Transverse colon (tissue), 4 donors: Measurements from ENCODE around the gene PCGF2. TPM values are rescaled to one million over a fixed set of nuclear protein-coding genes. Genes with fewer than 3 reads are reported as not detected.

Source experiments
- DNase-seq: peaks from one replicate; pipeline ENCODE4 v3.0.0-alpha.2; 2019
- H3K27ac ChIP-seq, 4 donors: fragments of 200-600 bp; sonication (generic); 2 replicates each; pipeline ENCODE4 v1.5.1; 2016 to 2018; ENCODE audit warnings: inconsistent platforms in 4 of 4
- H3K27me3 ChIP-seq: fragments of 200-600 bp; sonication (generic); 2 replicates; pipeline ENCODE4 v1.5.1; 2017; ENCODE audit warnings: inconsistent platforms
- H3K36me3 ChIP-seq, 4 donors: fragments of 200-600 bp; sonication (generic); 2 replicates each; pipeline ENCODE4 v1.5.1; 2017 to 2019; ENCODE audit warnings: inconsistent platforms in 4 of 4
- H3K4me1 ChIP-seq, 4 donors: fragments of 200-600 bp; sonication (generic); 2 replicates each; pipeline ENCODE4 v1.5.1; 2017 to 2020; ENCODE audit warnings: inconsistent platforms in 4 of 4
- H3K4me3 ChIP-seq, 4 donors: fragments of 200-600 bp; sonication (generic); 1 replicate in 1 of 4; 2 replicates in 3 of 4; pipeline versions ENCODE4 v1.5.1 to v1.6.1; 2017 to 2019; ENCODE audit warnings: inconsistent platforms in 4 of 4
- H3K9me3 ChIP-seq, 2 donors: fragments of 200-600 bp; sonication (generic); 2 replicates each; pipeline ENCODE4 v1.5.1; 2017 to 2019; ENCODE audit warnings: inconsistent platforms in 2 of 2
- CTCF ChIP-seq, 5 experiments: fragments of 200-600 bp in 3 of 5; fragments of 450-650 bp in 2 of 5; sonication (generic) in 3 of 5; IDR thresholded peaks; 1 replicate in 2 of 5; 2 replicates in 3 of 5; pipeline ENCODE4 v1.5.1; 2016 to 2017; ENCODE audit warnings: antibody characterized with exemption in 5 of 5, inconsistent platforms in 3 of 5, mild to moderate bottlenecking in 2 of 5, moderate library complexity in 1 of 5
- EP300 ChIP-seq: sonication (generic); formaldehyde crosslinking; IDR thresholded peaks from one replicate; pipeline ENCODE4 v1.6.1; 2017; ENCODE audit warnings: antibody characterized with exemption, low read depth
- POLR2A ChIP-seq: fragments of 450-650 bp; IDR thresholded peaks from one replicate; pipeline ENCODE4 v1.6.1; 2016; ENCODE audit warnings: antibody characterized with exemption, mild to moderate bottlenecking, moderate library complexity
- POLR2AphosphoS5 ChIP-seq, 3 donors: sonication (generic); formaldehyde crosslinking; IDR thresholded peaks; one replicate each; pipeline ENCODE4 v1.6.1; 2016; ENCODE audit warnings: antibody characterized with exemption in 3 of 3
- WGBS, 2 donors: methylation state at CpG; one replicate each; pipeline ENCODE4 v1.1.5; 2018; ENCODE audit warnings: low coverage in 1 of 2; 5-methylcytosine and 5-hydroxymethylcytosine counted together
- in situ Hi-C, 4 donors: fragments of 200-750 bp; cut with MboI; loops; one replicate each; pipeline versions ENCODE4 v1.15.0 to v1.15.1; 2017; ENCODE audit warnings: low sequenced_read_pairs in 3 of 4, low pct_ligation_motif_present in 1 of 4, low pct_unique_long_range_greater_than_20kb in 1 of 4
- intact Hi-C: fragments of 100-400 bp; cut with DNase I; formaldehyde crosslinking; loops from one replicate; pipeline ENCODE4 v1.15.1; 2023; ENCODE audit warnings: low total_unique reads
- total RNA-seq, 4 donors: library from RNA; depleted of rRNA; stranded (reverse); fragments of >200 nt; gene quantifications; one replicate each; pipeline ENCODE4 v1.1.0, GENCODE V29; 2016

The PCGF2 gene
- total RNA-seq, 4 donors from 2014 or later = 9.1 to 41.9 (median 12.2) TPM

- intact Hi-C loops = no loop called here
- peaks cover 5 to 27% (median 18%) of the 10 kb centered on the region in 4 donors for H3K4me1 ChIP-seq
- no peaks in the 10 kb centered on the region for H3K9me3 ChIP-seq
- H3K27me3 ChIP-seq = no peaks in the 10 kb centered on the region
- H3K4me3 ChIP-seq = no peak overlapping the region
- H3K36me3 ChIP-seq = peaks cover 0 to 9% (median 0%) of the 10 kb centered on the region in 4 donors
- DNase-seq = no peak
- H3K27ac ChIP-seq = no peak overlapping the region
- WGBS, 2 donors = 86 to 93% methylated on average over 6 to 21 of the region's 21 CpGs
- in situ Hi-C loops = no loop called here
- no peak for TF ChIP-seq CTCF (IDR thresholded peaks at IDR 0.05)
- no peak for TF ChIP-seq POLR2AphosphoS5 (IDR thresholded peaks at IDR 0.05)
- no peak for TF ChIP-seq EP300
These were observed 40.3 kb downstream of the PCGF2 start for GRCh38 chr17:38707678-38708351.

- Histone ChIP-seq H3K4me3 (peak overlapping the region; percentile 91 to 95 (median 94)), H3K27me3 (no peaks in the 10 kb centered on the region), H3K4me1 (peaks cover 6 to 33% (median 19%) of the 10 kb centered on the region in 4 donors), H3K36me3 (no peaks in the 10 kb centered on the region), H3K27ac (peak overlapping the region; percentile 99), H3K9me3 (no peaks in the 10 kb centered on the region)
- DNase-seq = no peak
- WGBS, 2 donors = 5 to 7% methylated on average over 3 to 20 of the region's 20 CpGs
- intact Hi-C loops (no loop called here), in situ Hi-C loops (no loop called here)
- no peak for TF ChIP-seq POLR2A
- no peak for TF ChIP-seq CTCF (IDR thresholded peaks at IDR 0.05)
- no peak for TF ChIP-seq EP300
- no peak for TF ChIP-seq POLR2AphosphoS5 (IDR thresholded peaks at IDR 0.05)
These were observed 41.5 kb downstream of the PCGF2 start for GRCh38 chr17:38706505-38707216.

- WGBS, 2 donors = 0 to 1% methylated on average over 5 to 33 of the region's 38 CpGs
- peak overlapping the region; percentile 99 for H3K27ac ChIP-seq
- peak overlapping the region; percentile 91 to 95 (median 94) for H3K4me3 ChIP-seq
- H3K4me1 ChIP-seq = peaks cover 13 to 40% (median 27%) of the 10 kb centered on the region in 4 donors
- intact Hi-C loops = no loop called here
- H3K27me3 ChIP-seq = no peaks in the 10 kb centered on the region
- H3K9me3 ChIP-seq = no peaks in the 10 kb centered on the region
- in situ Hi-C loops = no loop called here
- DNase-seq = peak; percentile 50
- no peaks in the 10 kb centered on the region for H3K36me3 ChIP-seq
- TF ChIP-seq CTCF (IDR thresholded peaks at IDR 0.05) = no peak
These were observed 42.2 kb downstream of the PCGF2 start for GRCh38 chr17:38705803-38706504.

- Histone ChIP-seq H3K4me1 (peaks cover 14 to 41% (median 28%) of the 10 kb centered on the region in 4 donors), H3K9me3 (no peaks in the 10 kb centered on the region), H3K27me3 (no peaks in the 10 kb centered on the region), H3K4me3 (peak overlapping the region; percentile 91 to 95 (median 94)), H3K36me3 (no peaks in the 10 kb centered on the region), H3K27ac (peak overlapping the region; percentile 99)
- DNase-seq = no peak
- TF ChIP-seq CTCF (IDR thresholded peaks at IDR 0.05) (no peak), POLR2AphosphoS5 (IDR thresholded peaks at IDR 0.05) (no peak), POLR2A (no peak), EP300 (no peak)
- intact Hi-C loops (no loop called here), in situ Hi-C loops (no loop called here)
- WGBS, 2 donors = 1% methylated on average over 24 of the region's 32 CpGs; no CpG with 5 or more reads in 1 of the 2 donors
These were observed 42.7 kb downstream of the PCGF2 start for GRCh38 chr17:38705523-38705802.
